Urinary bladder (tissue), 4 donors: ENCODE results near the gene BNC2. TPM values are rescaled to one million over a fixed set of nuclear protein-coding genes. Genes with fewer than 3 reads are reported as not detected.

Source experiments
- DNase-seq: peaks from one replicate; pipeline ENCODE4 v3.0.0-alpha.2; 2015; ENCODE audit errors: extremely low spot score
- H3K27ac ChIP-seq: one replicate; pipeline ENCODE4 v1.5.1; 2013; ENCODE audit warnings: low read depth, mild to moderate bottlenecking, moderate library complexity
- H3K36me3 ChIP-seq: one replicate; pipeline ENCODE4 v1.6.1; 2013; ENCODE audit warnings: mild to moderate bottlenecking, moderate library complexity; ENCODE audit not compliant: insufficient read depth
- H3K4me1 ChIP-seq: one replicate; pipeline ENCODE4 v1.6.1; 2013; ENCODE audit warnings: mild to moderate bottlenecking, moderate library complexity; ENCODE audit not compliant: insufficient read depth
- H3K4me3 ChIP-seq: one replicate; pipeline ENCODE4 v1.5.1; 2013; ENCODE audit warnings: low read depth, low read length
- WGBS: extraction: QIAGEN DNeasy Blood & Tissue Kit; methylation state at CpG from one replicate; pipeline ENCODE4 v1.1.7; 2013; 5-methylcytosine and 5-hydroxymethylcytosine counted together
- polyA plus RNA-seq: library from polyadenylated mRNA; stranded (reverse); fragments of 200-250 nt; gene quantifications from one replicate; pipeline ENCODE4 v1.2.3, GENCODE V29; 2013
- total RNA-seq: library from RNA; depleted of rRNA; stranded (reverse); fragments of >200 nt; gene quantifications from one replicate; pipeline ENCODE4 v1.2.3, GENCODE V29; 2014
- donor health status: healthy with polysubstance abuse.
- donor health status: healthy.

BNC2 gene
- total and polyA plus RNA-seq, 2 donors, result 10.7 to 69.5 TPM

DNA sequence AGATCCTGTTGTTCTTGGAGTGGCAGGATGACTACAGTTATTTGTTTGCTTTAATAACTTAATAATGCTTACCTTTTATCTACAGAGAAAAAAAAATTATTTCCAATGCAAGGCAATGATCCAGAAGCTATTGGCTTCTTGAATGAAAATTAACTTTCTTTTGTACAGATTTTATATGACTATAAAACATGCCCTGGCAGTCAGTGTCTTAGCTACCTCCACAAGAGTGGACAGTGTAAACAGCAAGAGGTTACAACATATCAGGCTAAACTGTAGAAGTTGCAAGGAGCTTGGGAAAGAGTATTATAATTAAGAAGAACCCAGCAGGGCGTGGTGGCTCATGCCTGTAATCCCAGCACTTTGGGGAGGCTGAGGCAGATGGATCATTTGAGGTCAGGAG lies 49.1 kb downstream of the BNC2 start:
- Histone ChIP-seq H3K4me1 (no peaks in the 10 kb centered on the region), H3K4me3 (no peak overlapping the region), H3K36me3 (no peaks in the 10 kb centered on the region), H3K27ac (no peak overlapping the region)
- WGBS, result 87% methylated on average over 1 of the region's 1 CpG
- DNase-seq, result no peak

DNA sequence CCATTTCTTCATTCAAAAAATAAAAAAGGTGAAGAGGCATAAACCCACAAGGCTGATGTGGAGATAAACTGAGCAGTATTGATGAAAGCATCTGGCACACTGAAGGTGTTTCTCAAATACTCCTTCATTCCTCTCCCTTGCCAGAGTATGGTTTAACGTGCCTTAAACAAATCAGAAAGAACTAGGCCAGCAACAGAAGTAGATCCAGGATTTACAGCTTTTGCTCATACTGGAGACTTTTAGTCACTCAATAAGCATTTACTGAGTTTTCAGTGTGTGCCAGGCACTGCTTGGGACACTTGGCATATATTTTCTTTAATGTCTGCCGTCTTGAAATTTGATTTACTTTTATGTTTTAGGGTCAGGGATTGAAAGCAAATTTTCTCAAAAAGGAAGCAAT lies 53.0 kb downstream of the BNC2 start:
- H3K4me1 ChIP-seq, result no peaks in the 10 kb centered on the region
- WGBS, result 42% methylated on average over 2 of the region's 2 CpGs
- no peak overlapping the region for H3K27ac ChIP-seq

DNA sequence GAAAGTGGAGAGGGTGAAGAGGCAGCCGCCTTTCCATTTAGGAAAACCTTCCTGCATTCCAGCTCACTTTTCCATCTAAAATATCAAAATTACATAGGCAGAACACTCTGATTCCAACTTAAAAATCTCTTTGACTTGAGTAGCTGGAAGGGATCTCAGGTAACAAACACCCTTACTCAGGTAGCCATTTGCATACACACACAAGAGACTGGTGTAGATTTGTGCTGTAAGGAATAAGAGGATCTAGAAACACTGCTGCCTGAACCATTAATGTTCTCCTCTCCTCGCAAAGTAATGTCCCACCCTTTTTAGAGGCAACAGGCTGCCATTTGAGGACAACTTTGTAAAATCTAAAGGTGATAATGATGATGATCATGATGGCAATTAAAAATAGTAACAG lies 53.5 kb downstream of the BNC2 start:
- H3K4me3 ChIP-seq, result no peak overlapping the region
- no peaks in the 10 kb centered on the region for H3K4me1 ChIP-seq
- no peak overlapping the region for H3K27ac ChIP-seq
- DNase-seq, result no peak
- 95% methylated on average over 2 of the region's 2 CpGs for WGBS
- no peaks in the 10 kb centered on the region for H3K36me3 ChIP-seq

More for the DNA sequence above, 53.0 kb downstream of the BNC2 start:
- H3K36me3 ChIP-seq, result no peaks in the 10 kb centered on the region
- DNase-seq, result no peak
- no peak overlapping the region for H3K4me3 ChIP-seq

DNA sequence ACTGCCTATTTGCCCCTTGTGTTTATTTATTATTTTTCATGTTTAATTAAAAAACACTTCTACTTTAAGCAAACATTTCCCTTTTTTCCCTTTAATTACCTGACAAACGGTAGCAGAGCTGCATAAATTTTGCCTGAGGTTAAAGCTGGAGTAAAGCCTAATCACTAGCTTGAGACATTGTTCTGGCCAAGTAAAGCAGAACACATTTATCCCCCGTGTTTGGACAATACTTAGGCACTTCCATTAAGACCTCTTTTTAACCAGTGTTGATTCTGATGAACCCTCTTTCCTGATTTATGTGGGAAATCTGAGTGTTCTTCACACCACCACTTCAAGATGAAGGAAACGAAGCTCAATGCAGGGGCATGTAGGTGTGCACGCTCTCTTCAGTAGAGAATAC lies 54.5 kb downstream of the BNC2 start:
- Histone ChIP-seq H3K27ac (no peak overlapping the region), H3K4me3 (no peak overlapping the region), H3K4me1 (no peaks in the 10 kb centered on the region), H3K36me3 (no peaks in the 10 kb centered on the region)
- WGBS, result 79% methylated on average over 4 of the region's 4 CpGs
- DNase-seq, result no peak

DNA sequence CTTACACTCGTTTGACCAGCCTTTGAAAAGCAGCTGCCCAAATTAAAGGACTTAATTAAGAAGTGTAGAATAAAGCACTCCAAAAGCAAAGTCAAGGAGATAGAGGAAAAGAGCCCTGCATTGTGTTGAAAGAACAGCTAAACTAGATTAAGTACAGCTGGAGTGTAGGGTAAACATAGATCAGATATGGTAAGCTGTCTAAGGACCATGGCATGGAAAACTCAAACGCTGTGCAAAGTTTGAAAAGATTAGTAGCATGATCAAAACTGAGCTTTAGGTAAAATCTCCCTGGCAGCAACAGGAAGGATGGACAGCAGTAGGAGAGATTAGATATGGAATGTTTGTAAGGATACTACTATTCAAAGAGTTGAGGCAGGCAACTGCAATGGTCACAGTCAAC lies 55.4 kb downstream of the BNC2 start:
- 41% methylated on average over 2 of the region's 2 CpGs for WGBS
- Histone ChIP-seq H3K4me1 (no peaks in the 10 kb centered on the region), H3K4me3 (no peak overlapping the region), H3K36me3 (no peaks in the 10 kb centered on the region), H3K27ac (no peak overlapping the region)
- DNase-seq, result no peak

DNA sequence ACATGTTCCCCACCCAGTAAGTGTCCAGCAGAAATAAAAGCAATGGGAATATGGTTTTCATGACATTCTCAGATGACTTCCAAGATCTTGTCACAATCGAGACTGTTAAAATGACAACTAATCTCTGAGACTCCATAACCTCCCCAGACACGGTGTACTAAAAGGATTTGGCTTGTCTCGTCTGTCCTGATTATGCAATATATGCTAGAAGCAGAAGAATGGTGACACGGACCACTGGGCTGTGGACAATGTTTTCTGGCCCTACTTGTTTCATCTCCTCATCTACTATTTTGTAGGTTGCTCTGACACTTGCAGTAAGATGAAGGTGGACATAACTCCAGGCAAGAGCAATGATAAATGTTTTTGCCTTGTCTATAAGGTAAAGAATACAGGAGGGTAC lies 56.6 kb downstream of the BNC2 start:
- H3K4me1 ChIP-seq, result no peaks in the 10 kb centered on the region
- WGBS, result 55% methylated on average over 4 of the region's 4 CpGs

DNA sequence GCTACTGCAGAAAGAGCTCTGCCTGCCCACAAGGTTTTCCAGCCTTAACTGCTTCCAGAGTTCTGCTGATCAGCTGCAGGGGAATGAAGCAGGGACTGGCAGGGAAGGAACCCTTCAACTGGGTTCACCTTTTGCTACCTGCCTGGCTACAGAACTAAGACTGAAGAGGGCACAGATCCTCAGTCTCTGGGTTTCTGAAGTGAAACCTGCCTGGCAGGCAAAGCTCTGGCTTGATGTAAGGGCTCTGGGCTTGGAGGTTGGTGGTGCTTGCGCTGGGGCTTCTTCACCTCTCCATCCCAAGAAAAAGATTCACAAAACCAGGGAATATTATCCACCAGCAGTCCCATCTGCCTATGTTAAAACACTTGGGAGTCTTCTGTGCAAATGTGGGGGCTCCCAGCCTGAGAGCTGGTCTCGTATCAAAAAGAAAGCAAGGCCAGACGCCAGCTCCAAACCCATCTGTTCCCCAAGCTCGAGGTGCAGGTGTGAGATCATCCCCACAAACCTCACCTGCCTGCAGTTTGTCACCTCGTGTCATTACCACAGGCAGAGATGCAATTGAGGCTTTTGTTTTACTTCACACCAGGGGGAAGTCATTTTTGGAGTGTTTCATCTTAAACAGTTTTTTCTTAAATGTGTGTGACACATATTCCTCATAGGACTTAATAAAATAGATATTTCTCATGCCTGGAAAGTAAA lies 58.3 kb downstream of the BNC2 start:
- H3K36me3 ChIP-seq, result no peaks in the 10 kb centered on the region
- WGBS, result 89% methylated on average over 5 of the region's 5 CpGs
- no peak overlapping the region for H3K27ac ChIP-seq
- no peak for DNase-seq
- H3K4me3 ChIP-seq, result no peak overlapping the region
- H3K4me1 ChIP-seq, result no peaks in the 10 kb centered on the region

More for the DNA sequence above, 56.6 kb downstream of the BNC2 start:
- Histone ChIP-seq H3K27ac (no peak overlapping the region), H3K4me3 (no peak overlapping the region), H3K36me3 (no peaks in the 10 kb centered on the region)
- no peak for DNase-seq

DNA sequence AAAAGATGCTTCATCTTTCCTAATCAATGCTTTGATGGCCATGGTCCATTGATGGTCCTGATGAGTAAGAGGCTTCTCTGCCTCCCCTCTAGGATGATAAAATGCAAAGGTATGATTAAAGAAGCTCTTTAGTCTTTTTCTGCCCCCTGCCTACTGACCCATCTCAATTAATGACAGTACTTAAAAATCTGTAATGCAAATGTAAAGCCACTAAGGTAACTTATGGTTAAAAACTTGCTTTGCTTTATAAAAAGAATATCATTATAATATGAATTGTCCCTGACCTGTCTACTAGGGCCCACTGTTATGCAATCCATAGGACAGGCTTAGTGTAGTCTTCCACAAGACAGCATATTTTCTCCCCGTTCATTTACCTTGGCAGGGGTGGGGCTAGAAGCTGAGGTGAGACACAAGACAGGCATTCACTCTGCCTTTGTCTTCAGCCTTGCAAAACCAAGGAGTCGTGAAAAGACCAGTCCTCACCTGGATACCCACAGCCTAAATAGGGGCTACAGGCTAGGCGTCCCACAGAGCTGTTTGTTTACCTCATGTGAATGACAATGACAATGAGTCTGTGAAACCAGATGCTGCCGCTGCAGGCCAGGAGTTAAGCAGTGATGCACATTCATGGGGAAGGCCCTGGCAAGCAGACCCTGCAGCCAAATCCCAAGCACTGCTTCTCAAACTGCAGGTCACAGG lies 60.4 kb downstream of the BNC2 start:
- DNase-seq, result no peak
- WGBS, result 86% methylated on average over 4 of the region's 4 CpGs

DNA sequence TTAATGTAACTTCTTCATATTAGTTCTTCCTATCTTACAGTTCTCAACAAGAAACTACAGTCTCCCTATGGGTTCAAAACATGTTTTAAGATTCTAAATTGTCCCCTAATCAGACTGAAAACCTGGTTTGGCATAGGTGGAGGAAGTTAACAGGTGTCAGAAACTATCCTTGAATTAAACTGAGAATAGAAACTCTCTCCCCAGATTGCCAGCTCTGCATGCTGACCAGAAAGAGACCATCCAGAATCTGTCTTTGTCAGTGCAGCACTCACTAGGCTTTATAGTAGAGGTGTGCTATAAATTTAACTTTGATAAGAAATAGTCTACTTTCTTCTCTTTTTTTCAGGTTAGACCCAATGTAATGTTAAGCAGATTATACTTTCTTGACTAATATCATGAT lies 63.8 kb downstream of the BNC2 start:
- Histone ChIP-seq H3K4me1 (no peaks in the 10 kb centered on the region), H3K4me3 (no peak overlapping the region), H3K36me3 (no peaks in the 10 kb centered on the region), H3K27ac (no peak overlapping the region)
- no peak for DNase-seq

More for the DNA sequence above, 60.4 kb downstream of the BNC2 start:
- Histone ChIP-seq H3K36me3 (no peaks in the 10 kb centered on the region), H3K4me3 (no peak overlapping the region), H3K4me1 (no peaks in the 10 kb centered on the region), H3K27ac (no peak overlapping the region)

DNA sequence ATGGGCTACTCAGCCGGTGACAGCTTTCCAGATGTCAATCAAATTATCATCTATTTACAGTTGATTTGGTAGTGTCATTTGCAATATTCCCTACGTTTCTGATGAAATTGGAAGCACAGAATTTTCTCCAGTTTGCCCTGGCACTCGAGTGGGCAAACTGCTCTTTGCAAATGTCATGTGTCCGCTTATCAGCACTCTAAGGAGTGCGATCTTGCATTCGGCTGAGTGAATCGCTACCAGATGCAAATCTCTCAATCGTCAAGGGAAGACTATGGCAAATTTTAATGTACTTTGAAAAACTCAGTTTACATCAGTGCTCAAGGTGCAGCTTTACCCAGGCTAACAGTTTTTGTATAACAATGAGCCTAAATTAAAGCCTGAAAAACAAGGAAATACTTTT lies 66.8 kb downstream of the BNC2 start:
- DNase-seq, result no peak
- H3K36me3 ChIP-seq, result no peaks in the 10 kb centered on the region
- H3K27ac ChIP-seq, result no peak overlapping the region
- H3K4me3 ChIP-seq, result no peak overlapping the region
- H3K4me1 ChIP-seq, result no peaks in the 10 kb centered on the region
- WGBS, result 92% methylated on average over 8 of the region's 8 CpGs

DNA sequence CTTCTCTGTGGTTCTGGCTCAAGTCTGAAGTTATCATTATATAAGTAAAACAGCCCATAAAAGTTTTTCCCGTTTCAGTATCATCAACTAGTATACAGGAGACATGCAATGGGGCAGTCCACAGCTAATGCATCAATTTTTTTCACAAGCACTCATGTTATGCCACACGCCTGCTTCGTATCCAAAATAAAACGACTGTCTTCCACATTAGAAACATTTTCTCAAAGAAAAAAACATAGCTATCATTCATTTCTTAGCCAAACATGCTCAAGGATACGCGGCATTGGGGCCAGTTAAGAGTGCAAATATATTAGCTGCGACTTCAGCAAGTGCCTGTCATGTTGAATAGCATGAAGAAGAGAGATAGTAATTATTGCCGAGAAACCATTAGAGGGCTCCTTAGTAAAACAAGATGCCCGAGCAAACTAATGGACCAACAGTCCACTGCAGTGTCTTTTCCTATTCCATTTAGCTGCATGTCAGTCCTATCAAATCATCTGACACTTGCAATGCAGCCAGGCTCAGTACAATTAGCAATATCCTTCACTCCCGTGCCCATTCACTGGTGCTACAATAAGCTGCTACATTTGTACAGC lies 68.5 kb downstream of the BNC2 start:
- H3K27ac ChIP-seq, result no peak overlapping the region
- H3K4me1 ChIP-seq, result no peaks in the 10 kb centered on the region
- H3K36me3 ChIP-seq, result no peaks in the 10 kb centered on the region
- WGBS, result 42% methylated on average over 10 of the region's 10 CpGs
- no peak overlapping the region for H3K4me3 ChIP-seq
- DNase-seq, result no peak

DNA sequence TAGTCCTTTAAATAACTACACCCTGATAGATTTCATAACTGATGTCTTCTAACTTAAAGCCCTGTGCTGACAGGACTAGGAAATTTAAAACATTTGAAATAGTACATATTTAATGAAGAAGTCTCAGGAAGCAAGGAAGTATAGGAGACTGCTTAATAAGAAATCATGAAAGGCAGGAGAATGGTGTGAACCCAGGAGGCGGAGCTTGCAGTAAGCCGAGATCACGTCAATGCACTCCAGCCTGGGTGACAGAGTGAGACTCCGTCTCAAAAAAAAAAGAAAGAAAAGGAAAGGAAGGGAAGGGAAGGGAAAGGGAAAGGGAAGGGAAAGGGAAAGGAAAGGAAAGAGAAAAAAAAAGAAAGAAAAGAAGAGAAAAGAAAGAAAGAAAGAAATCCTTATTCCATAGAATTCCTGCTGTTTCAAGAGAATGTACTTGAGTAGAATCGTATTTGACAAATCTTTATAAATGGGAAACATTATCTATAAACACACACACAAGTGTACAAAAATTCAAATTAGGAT lies 74.1 kb downstream of the BNC2 start:
- no peaks in the 10 kb centered on the region for H3K36me3 ChIP-seq
- 92% methylated on average over 5 of the region's 5 CpGs for WGBS
- no peak overlapping the region for H3K27ac ChIP-seq
- H3K4me3 ChIP-seq, result no peak overlapping the region
- H3K4me1 ChIP-seq, result peaks cover 2% of the 10 kb centered on the region
- DNase-seq, result no peak

DNA sequence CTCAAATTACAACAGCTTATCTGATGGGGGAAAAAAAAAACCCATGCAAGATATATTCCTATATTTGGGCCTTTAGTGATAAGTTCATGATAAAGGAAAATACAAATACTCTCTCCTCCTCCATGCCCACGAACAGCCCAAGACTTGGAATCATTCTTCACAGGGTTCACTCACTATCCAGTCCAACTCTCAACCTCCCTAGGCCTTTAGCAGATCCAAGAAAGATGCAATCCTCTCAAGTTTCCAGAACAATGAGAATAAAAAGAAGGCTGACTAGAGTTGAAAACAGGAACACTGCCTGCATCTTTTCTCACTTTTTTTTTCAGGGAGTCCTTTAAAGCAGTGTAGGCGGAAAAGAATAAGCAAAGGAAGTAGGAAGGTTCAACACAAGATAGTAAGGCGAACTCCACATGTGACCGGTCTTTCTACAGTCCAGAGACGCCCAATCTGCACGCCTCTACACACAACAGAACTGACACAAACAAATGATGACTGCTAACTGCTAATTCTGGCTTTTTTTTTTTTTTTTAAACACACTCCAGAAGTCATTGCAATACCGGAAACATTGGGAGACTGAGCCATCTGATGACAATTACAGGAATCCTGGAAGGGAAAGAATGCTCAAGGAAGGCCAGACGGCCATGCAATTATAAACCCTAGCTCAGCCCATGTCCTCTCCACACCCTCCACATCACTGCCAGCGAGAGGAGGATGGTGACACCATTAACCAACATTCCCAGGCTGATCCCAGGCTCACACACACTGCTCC lies 75.4 kb downstream of the BNC2 start:
- WGBS, result 53% methylated on average over 9 of the region's 9 CpGs
- Histone ChIP-seq H3K36me3 (no peaks in the 10 kb centered on the region), H3K27ac (no peak overlapping the region), H3K4me3 (no peak overlapping the region), H3K4me1 (peaks cover 2% of the 10 kb centered on the region)
- no peak for DNase-seq
